ENCODE data around the gene DNER.

GRCh38 chr2:229652796-229653195 is 61.6 kb downstream of the DNER start:
- TF ChIP-seq CTCF (IDR thresholded peaks at IDR 0.05), result no peak
- no peak for TF ChIP-seq POLR2A (IDR thresholded peaks at IDR 0.05)
